K562 (cell line): Measurements from ENCODE around the gene SLC17A2. TPM values are rescaled to one million over a fixed set of nuclear protein-coding genes. Genes with fewer than 3 reads are reported as not detected.
A peak's percentile ranks its signal among the peaks of the same experiment; 100 is the strongest.

Experiments
- BCL6 ChIP-seq: fragments of 250-450 bp; sonication (Bioruptor Pico); IDR thresholded peaks from 2 replicates; pipeline ENCODE4 v1.4.0; 2020
- CBFA2T3 ChIP-seq: fragments of 450-650 bp; IDR thresholded peaks from 2 replicates; pipeline ENCODE4 v1.6.1; 2017
- ELF1 ChIP-seq: fragments of 200-800 bp; sonication (Bioruptor generic); IDR thresholded peaks from 2 replicates; pipeline ENCODE4 v1.6.1; 2016; ENCODE audit warnings: missing genetic modification characterization, missing compliant biosample characterization
- EWSR1 ChIP-seq: fragments of 450-650 bp; IDR thresholded peaks from 2 replicates; pipeline ENCODE4 v1.6.1; 2018; ENCODE audit warnings: borderline replicate concordance, mild to moderate bottlenecking, low read depth, moderate library complexity; ENCODE audit not compliant: partially characterized antibody
- KDM1A ChIP-seq, 2 experiments: fragments of 450-650 bp; IDR thresholded peaks; 2 replicates each; pipeline ENCODE4 v1.6.1; 2016; ENCODE audit warnings: mild to moderate bottlenecking in 2 of 2
- NR2C2 ChIP-seq, 2 experiments: fragments of 200-800 bp in 1 of 2; sonication (Bioruptor generic) in 1 of 2; sonication (generic) in 1 of 2; formaldehyde crosslinking in 1 of 2; IDR thresholded peaks; 2 replicates each; pipeline versions ENCODE4 v1.6.1 to v1.8.0; 2016 to 2022; ENCODE audit warnings: mild to moderate bottlenecking in 1 of 2, missing compliant biosample characterization in 1 of 2, missing genetic modification characterization in 1 of 2, missing genetic modification reagents in 1 of 2
- NRF1 ChIP-seq, 2 experiments: fragments of 450-650 bp; IDR thresholded peaks in 1 of 2; conservative IDR thresholded peaks in 1 of 2; 2 replicates each; pipeline ENCODE4 v1.6.1; 2014; ENCODE audit warnings: mild to moderate bottlenecking in 2 of 2
- NUFIP1 ChIP-seq: fragments of 450-650 bp; IDR thresholded peaks from 2 replicates; pipeline ENCODE4 v1.6.1; 2018; ENCODE audit not compliant: partially characterized antibody
- PHF8 ChIP-seq: fragments of 200-600 bp; sonication (generic); IDR thresholded peaks from 2 replicates; pipeline ENCODE4 v1.6.1; 2012; ENCODE audit warnings: mixed run types, mild to moderate bottlenecking, inconsistent platforms, low read length, moderate library complexity, borderline replicate concordance
- POU5F1 ChIP-seq: fragments of 150-350 bp; IDR thresholded peaks from 2 replicates; pipeline ENCODE4 v1.6.1; 2014; ENCODE audit warnings: borderline replicate concordance, low read length, low read depth, mild to moderate bottlenecking; ENCODE audit not compliant: partially characterized antibody
- TAL1 ChIP-seq: fragments of 450-650 bp; IDR thresholded peaks from 2 replicates; pipeline ENCODE4 v1.6.1; 2016; ENCODE audit warnings: mild to moderate bottlenecking
- TBL1XR1 ChIP-seq, 2 experiments: IDR thresholded peaks; 2 replicates each; pipeline ENCODE4 v1.6.1; 2012; ENCODE audit warnings: improper control_type of control experiment in 2 of 2, low read length in 2 of 2, mild to moderate bottlenecking in 1 of 2
- TCF7L2 ChIP-seq: fragments of 150-350 bp; IDR thresholded peaks from 2 replicates; pipeline ENCODE4 v1.6.1; 2016; ENCODE audit warnings: low read depth, mild to moderate bottlenecking, low read length, moderate library complexity
- YY1 ChIP-seq, 3 experiments: IDR thresholded peaks; 2 replicates each; pipeline ENCODE4 v1.6.1; 2011; ENCODE audit warnings: low read length in 2 of 3, mild to moderate bottlenecking in 2 of 3, moderate library complexity in 2 of 3, borderline replicate concordance in 1 of 3, control low read depth in 1 of 3, low read depth in 1 of 3; ENCODE audit not compliant: insufficient read depth in 3 of 3, insufficient replicate concordance in 2 of 3, control insufficient read depth in 1 of 3, insufficient read length in 1 of 3; ENCODE audit errors: extremely low read depth in 1 of 3
- ZFP36 ChIP-seq: fragments of 150-350 bp; IDR thresholded peaks from 2 replicates; pipeline ENCODE4 v1.6.1; 2018; ENCODE audit warnings: low read length, low read depth; ENCODE audit not compliant: partially characterized antibody
- ZNF224 ChIP-seq: sonication (generic); formaldehyde crosslinking; IDR thresholded peaks from 2 replicates; pipeline ENCODE4 v1.8.0; 2022; ENCODE audit warnings: mild to moderate bottlenecking, missing genetic modification reagents
- ZNF23 ChIP-seq: fragments of 250-450 bp; sonication (Bioruptor Pico); IDR thresholded peaks from 2 replicates; pipeline ENCODE4 v1.4.0; 2020; ENCODE audit warnings: mild to moderate bottlenecking
- polyA plus RNA-seq, 8 experiments: library from polyadenylated mRNA; depleted of rRNA in 4 of 8; stranded (reverse) in 5 of 8; unstranded in 3 of 8; fragments of >200 nt; fragmentation: Nextera tagmentation in 2 of 8; fragmentation: Illumina TruSeq in 1 of 8; extraction: Ambion mirVana in 2 of 8; extraction: Trizol in 1 of 8; gene quantifications; 2 replicates each; pipeline versions ENCODE4 v1.2.1 to v1.2.3, GENCODE V29; 2011 to 2014; ENCODE audit warnings: inconsistent platforms in 1 of 8, missing spikeins in 1 of 8
- total RNA-seq, 7 experiments: library from RNA; depleted of rRNA in 6 of 7; stranded (reverse); fragments of >200 nt in 6 of 7; fragmentation: Illumina TruSeq in 2 of 7; extraction: Trizol in 2 of 7; gene quantifications; 2 replicates each; pipeline versions ENCODE4 v1.2.1 to v1.2.3, GENCODE V29; 2011 to 2021; ENCODE audit warnings: low replicate concordance in 1 of 7
- TF ChIP-seq, protein P1 (sequence below): fragments of 250-450 bp; sonication (Bioruptor Pico); IDR thresholded peaks from 2 replicates; pipeline ENCODE4 v1.4.0; 2020; ENCODE audit warnings: mild to moderate bottlenecking
- TF ChIP-seq, protein P2 (sequence below): sonication (generic); formaldehyde crosslinking; IDR thresholded peaks from 2 replicates; pipeline ENCODE4 v1.8.0; 2023; ENCODE audit warnings: missing genetic modification reagents, mild to moderate bottlenecking, borderline replicate concordance
- TF ChIP-seq, protein P3 (sequence below): sonication (generic); formaldehyde crosslinking; IDR thresholded peaks from 2 replicates; pipeline ENCODE4 v1.8.1; 2023; ENCODE audit warnings: mild to moderate bottlenecking, missing genetic modification reagents

SLC17A2 gene
- total and polyA plus RNA-seq, 9 of the 15 experiments (the other 6 are each of a cell fraction or from before 2014, with no cell fraction given) = not detected

DNA sequence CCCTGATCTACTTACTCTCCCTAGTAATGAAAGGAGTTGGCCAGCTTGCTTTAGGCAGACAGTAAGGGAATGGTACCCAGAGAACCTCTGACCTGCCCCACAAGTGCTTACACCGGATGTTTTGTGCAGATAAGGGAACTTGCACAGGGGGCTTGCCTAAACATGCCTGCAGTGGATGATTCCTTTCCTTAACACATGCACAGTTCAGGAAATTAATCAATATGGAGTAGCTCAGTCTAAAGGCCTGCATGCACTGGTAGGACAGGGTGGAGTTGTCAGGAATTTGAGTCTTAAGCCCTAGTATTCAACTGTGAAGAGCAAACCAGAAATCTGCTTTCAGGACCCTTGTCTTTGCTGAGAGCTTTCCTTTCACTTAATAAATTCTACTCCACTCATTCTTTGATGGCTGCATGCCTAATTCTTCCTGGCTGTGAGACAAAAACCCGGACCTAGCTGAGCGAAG lies 28.2 kb upstream of the SLC17A2 start (continued):
- TF ChIP-seq, protein P1, sequence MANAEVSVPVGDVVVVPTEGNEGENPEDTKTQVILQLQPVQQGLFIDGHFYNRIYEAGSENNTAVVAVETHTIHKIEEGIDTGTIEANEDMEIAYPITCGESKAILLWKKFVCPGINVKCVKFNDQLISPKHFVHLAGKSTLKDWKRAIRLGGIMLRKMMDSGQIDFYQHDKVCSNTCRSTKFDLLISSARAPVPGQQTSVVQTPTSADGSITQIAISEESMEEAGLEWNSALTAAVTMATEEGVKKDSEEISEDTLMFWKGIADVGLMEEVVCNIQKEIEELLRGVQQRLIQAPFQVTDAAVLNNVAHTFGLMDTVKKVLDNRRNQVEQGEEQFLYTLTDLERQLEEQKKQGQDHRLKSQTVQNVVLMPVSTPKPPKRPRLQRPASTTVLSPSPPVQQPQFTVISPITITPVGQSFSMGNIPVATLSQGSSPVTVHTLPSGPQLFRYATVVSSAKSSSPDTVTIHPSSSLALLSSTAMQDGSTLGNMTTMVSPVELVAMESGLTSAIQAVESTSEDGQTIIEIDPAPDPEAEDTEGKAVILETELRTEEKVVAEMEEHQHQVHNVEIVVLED = no peak
- TF ChIP-seq YY1 (IDR thresholded peaks at IDR 0.05; ENCODE audit: borderline replicate concordance in 1 of 3, control insufficient read depth in 1 of 3, extremely low read depth in 1 of 3, insufficient read depth in 3 of 3, insufficient read length in 1 of 3, insufficient replicate concordance in 2 of 3, low read depth in 1 of 3, low read length in 2 of 3) (peak in 1 of 3 experiments; percentile 15), TCF7L2 (no peak), NUFIP1 (no peak), KDM1A (IDR thresholded peaks at IDR 0.05) (peak; percentile 52 to 53; a peak in 1 of 4 replicates), POU5F1 (no peak), ELF1 (no peak), BCL6 (CRISPR knock-in tag) (no peak), EWSR1 (no peak), TAL1 (peak; percentile 80), PHF8 (no peak), ZNF224 (CRISPR knock-in tag) (no peak), NR2C2 (CRISPR knock-in tag; IDR thresholded peaks at IDR 0.05) (no peak), NR2C2 (tag; IDR thresholded peaks at IDR 0.05) (peak; percentile 54; the same call in 1 of the 2 replicates), NRF1 (conservative IDR thresholded peaks at IDR 0.05 in 1 of 2, IDR thresholded peaks at IDR 0.05 in 1 of 2) (peak; percentile 83 to 86), ZNF23 (CRISPR knock-in tag) (no peak), ZFP36 (peak; percentile 22), CBFA2T3 (peak; percentile 89), TBL1XR1 (IDR thresholded peaks at IDR 0.05; ENCODE audit: low read length in 2 of 2) (no peak)
- TF ChIP-seq, protein P2, sequence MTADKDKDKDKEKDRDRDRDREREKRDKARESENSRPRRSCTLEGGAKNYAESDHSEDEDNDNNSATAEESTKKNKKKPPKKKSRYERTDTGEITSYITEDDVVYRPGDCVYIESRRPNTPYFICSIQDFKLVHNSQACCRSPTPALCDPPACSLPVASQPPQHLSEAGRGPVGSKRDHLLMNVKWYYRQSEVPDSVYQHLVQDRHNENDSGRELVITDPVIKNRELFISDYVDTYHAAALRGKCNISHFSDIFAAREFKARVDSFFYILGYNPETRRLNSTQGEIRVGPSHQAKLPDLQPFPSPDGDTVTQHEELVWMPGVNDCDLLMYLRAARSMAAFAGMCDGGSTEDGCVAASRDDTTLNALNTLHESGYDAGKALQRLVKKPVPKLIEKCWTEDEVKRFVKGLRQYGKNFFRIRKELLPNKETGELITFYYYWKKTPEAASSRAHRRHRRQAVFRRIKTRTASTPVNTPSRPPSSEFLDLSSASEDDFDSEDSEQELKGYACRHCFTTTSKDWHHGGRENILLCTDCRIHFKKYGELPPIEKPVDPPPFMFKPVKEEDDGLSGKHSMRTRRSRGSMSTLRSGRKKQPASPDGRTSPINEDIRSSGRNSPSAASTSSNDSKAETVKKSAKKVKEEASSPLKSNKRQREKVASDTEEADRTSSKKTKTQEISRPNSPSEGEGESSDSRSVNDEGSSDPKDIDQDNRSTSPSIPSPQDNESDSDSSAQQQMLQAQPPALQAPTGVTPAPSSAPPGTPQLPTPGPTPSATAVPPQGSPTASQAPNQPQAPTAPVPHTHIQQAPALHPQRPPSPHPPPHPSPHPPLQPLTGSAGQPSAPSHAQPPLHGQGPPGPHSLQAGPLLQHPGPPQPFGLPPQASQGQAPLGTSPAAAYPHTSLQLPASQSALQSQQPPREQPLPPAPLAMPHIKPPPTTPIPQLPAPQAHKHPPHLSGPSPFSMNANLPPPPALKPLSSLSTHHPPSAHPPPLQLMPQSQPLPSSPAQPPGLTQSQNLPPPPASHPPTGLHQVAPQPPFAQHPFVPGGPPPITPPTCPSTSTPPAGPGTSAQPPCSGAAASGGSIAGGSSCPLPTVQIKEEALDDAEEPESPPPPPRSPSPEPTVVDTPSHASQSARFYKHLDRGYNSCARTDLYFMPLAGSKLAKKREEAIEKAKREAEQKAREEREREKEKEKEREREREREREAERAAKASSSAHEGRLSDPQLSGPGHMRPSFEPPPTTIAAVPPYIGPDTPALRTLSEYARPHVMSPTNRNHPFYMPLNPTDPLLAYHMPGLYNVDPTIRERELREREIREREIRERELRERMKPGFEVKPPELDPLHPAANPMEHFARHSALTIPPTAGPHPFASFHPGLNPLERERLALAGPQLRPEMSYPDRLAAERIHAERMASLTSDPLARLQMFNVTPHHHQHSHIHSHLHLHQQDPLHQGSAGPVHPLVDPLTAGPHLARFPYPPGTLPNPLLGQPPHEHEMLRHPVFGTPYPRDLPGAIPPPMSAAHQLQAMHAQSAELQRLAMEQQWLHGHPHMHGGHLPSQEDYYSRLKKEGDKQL (CRISPR knock-in tag) = no peak
- TF ChIP-seq, protein P3, sequence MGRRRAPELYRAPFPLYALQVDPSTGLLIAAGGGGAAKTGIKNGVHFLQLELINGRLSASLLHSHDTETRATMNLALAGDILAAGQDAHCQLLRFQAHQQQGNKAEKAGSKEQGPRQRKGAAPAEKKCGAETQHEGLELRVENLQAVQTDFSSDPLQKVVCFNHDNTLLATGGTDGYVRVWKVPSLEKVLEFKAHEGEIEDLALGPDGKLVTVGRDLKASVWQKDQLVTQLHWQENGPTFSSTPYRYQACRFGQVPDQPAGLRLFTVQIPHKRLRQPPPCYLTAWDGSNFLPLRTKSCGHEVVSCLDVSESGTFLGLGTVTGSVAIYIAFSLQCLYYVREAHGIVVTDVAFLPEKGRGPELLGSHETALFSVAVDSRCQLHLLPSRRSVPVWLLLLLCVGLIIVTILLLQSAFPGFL (CRISPR knock-in tag) = no peak
